Sigmoid colon (tissue), 7 donors: ENCODE data around the gene TCF23. TPM values are rescaled to one million over a fixed set of nuclear protein-coding genes. Genes with fewer than 3 reads are reported as not detected.

ENCODE experiments used
- DNase-seq: peaks from one replicate; pipeline ENCODE4 v3.0.0-alpha.2; 2019
- H3K27ac ChIP-seq, 4 donors: fragments of 200-600 bp; sonication (generic); one replicate each; pipeline ENCODE4 v1.5.1; 2016 to 2019; ENCODE audit warnings: mild to moderate bottlenecking in 1 of 4
- H3K27me3 ChIP-seq, 3 donors: fragments of 200-600 bp; sonication (generic); one replicate each; pipeline ENCODE4 v1.5.1; 2019; ENCODE audit warnings: mild to moderate bottlenecking in 1 of 3
- H3K36me3 ChIP-seq, 4 donors: fragments of 200-600 bp; sonication (generic); one replicate each; pipeline ENCODE4 v1.5.1; 2016 to 2019
- H3K4me1 ChIP-seq, 4 donors: fragments of 200-600 bp; sonication (generic); one replicate each; pipeline ENCODE4 v1.5.1; 2017 to 2019
- H3K4me3 ChIP-seq, 4 donors: fragments of 200-600 bp; sonication (generic); one replicate each; pipeline ENCODE4 v1.5.1; 2017 to 2019; ENCODE audit warnings: mild to moderate bottlenecking in 2 of 4, moderate library complexity in 1 of 4
- H3K9me3 ChIP-seq, 4 donors: fragments of 200-600 bp in 3 of 4; sonication (generic) in 3 of 4; one replicate each; pipeline versions ENCODE4 v1.5.1 to v1.6.1; 2013 to 2019
- CTCF ChIP-seq, 4 experiments: fragments of 450-650 bp in 3 of 4; fragments of 200-600 bp in 1 of 4; IDR thresholded peaks; one replicate each; pipeline ENCODE4 v1.5.1; 2016 to 2019; ENCODE audit warnings: antibody characterized with exemption in 4 of 4, mild to moderate bottlenecking in 3 of 4, moderate library complexity in 2 of 4
- EP300 ChIP-seq, 4 donors: sonication (generic); formaldehyde crosslinking; IDR thresholded peaks; one replicate each; pipeline ENCODE4 v1.6.1; 2017; ENCODE audit warnings: antibody characterized with exemption in 4 of 4
- POLR2A ChIP-seq, 2 donors: fragments of 450-650 bp; IDR thresholded peaks; one replicate each; pipeline ENCODE4 v1.6.1; 2016; ENCODE audit warnings: antibody characterized with exemption in 2 of 2, mild to moderate bottlenecking in 2 of 2, moderate library complexity in 2 of 2
- POLR2AphosphoS5 ChIP-seq, 4 donors: sonication (generic); formaldehyde crosslinking; IDR thresholded peaks; one replicate each; pipeline ENCODE4 v1.6.1; 2017; ENCODE audit warnings: antibody characterized with exemption in 4 of 4
- WGBS, 2 donors: extraction: QIAGEN DNeasy Blood & Tissue Kit; methylation state at CpG; one replicate each; pipeline ENCODE4 v1.1.7; 2013; 5-methylcytosine and 5-hydroxymethylcytosine counted together
- intact Hi-C: fragments of 100-400 bp; cut with DNase I; formaldehyde crosslinking; loops from one replicate; pipeline ENCODE4 v1.15.1; 2023
- polyA plus RNA-seq, 3 donors: library from polyadenylated mRNA; stranded (reverse); fragments of 200-250 nt; gene quantifications; one replicate each; pipeline ENCODE4 v1.2.3, GENCODE V29; 2013
- total RNA-seq, 4 donors: library from RNA; depleted of rRNA; stranded (reverse); fragments of >200 nt; gene quantifications; one replicate each; pipeline ENCODE4 v1.1.0, GENCODE V29; 2016
- donor health status: healthy with polysubstance abuse.
- donor health status: Bipolar disorder and iron deficiency.
- donor health status: healthy.

Gene TCF23
- total and polyA plus RNA-seq, 7 donors, result 0.03 TPM; not detected in 6

- Histone ChIP-seq H3K27ac (no peak overlapping the region), H3K4me3 (no peak overlapping the region), H3K9me3 (no peaks in the 10 kb centered on the region), H3K4me1 (no peaks in the 10 kb centered on the region), H3K36me3 (peaks cover 8 to 76% (median 35%) of the 10 kb centered on the region in 4 donors), H3K27me3 (no peaks in the 10 kb centered on the region)
- no peak for TF ChIP-seq POLR2AphosphoS5 (IDR thresholded peaks at IDR 0.05)
- no peak for TF ChIP-seq CTCF (IDR thresholded peaks at IDR 0.05)
- no peak for TF ChIP-seq POLR2A (IDR thresholded peaks at IDR 0.05)
- TF ChIP-seq EP300 (IDR thresholded peaks at IDR 0.05), result no peak
- WGBS, 2 donors, result 93 to 94% methylated on average over 2 of the region's 2 CpGs
- intact Hi-C loops, result no loop called here
- no peak for DNase-seq
Measured at GRCh38 chr2:27202854-27203253, 54.0 kb downstream of the TCF23 start.

GRCh38 chr2:27203741-27204140 lies 54.9 kb downstream of the TCF23 start:
- Histone ChIP-seq H3K27ac (no peak overlapping the region), H3K4me1 (no peaks in the 10 kb centered on the region), H3K4me3 (no peak overlapping the region), H3K9me3 (no peaks in the 10 kb centered on the region), H3K36me3 (peaks cover 8 to 85% (median 39%) of the 10 kb centered on the region in 4 donors), H3K27me3 (no peaks in the 10 kb centered on the region)
- intact Hi-C loops, result no loop called here
- 96% methylated on average over 9 of the region's 9 CpGs for WGBS, 2 donors
- TF ChIP-seq POLR2A (IDR thresholded peaks at IDR 0.05), result no peak
- TF ChIP-seq POLR2AphosphoS5 (IDR thresholded peaks at IDR 0.05), result no peak
- TF ChIP-seq EP300 (IDR thresholded peaks at IDR 0.05), result no peak
- TF ChIP-seq CTCF (IDR thresholded peaks at IDR 0.05), result no peak
- no peak for DNase-seq

GRCh38 chr2:27204566-27204965 lies 55.8 kb downstream of the TCF23 start:
- peaks cover 8 to 93% (median 40%) of the 10 kb centered on the region in 4 donors for H3K36me3 ChIP-seq
- TF ChIP-seq EP300 (IDR thresholded peaks at IDR 0.05), result no peak
- TF ChIP-seq POLR2AphosphoS5 (IDR thresholded peaks at IDR 0.05), result no peak
- no peak for TF ChIP-seq CTCF (IDR thresholded peaks at IDR 0.05)
- no peak for TF ChIP-seq POLR2A (IDR thresholded peaks at IDR 0.05)
- no peaks in the 10 kb centered on the region for H3K4me1 ChIP-seq
- no peaks in the 10 kb centered on the region for H3K27me3 ChIP-seq
- WGBS, 2 donors, result 94% methylated on average over 8 of the region's 8 CpGs
- H3K4me3 ChIP-seq, result no peak overlapping the region
- H3K27ac ChIP-seq, result no peak overlapping the region
- intact Hi-C loops, result no loop called here
- H3K9me3 ChIP-seq, result no peaks in the 10 kb centered on the region
- DNase-seq, result peak; percentile 28

- H3K4me3 ChIP-seq, result no peak overlapping the region
- H3K27me3 ChIP-seq, result no peaks in the 10 kb centered on the region
- no peak for TF ChIP-seq CTCF (IDR thresholded peaks at IDR 0.05)
- no peak for TF ChIP-seq POLR2AphosphoS5 (IDR thresholded peaks at IDR 0.05)
- no peak for TF ChIP-seq EP300 (IDR thresholded peaks at IDR 0.05)
- no peak for TF ChIP-seq POLR2A (IDR thresholded peaks at IDR 0.05)
- WGBS, 2 donors, result 82 to 92% methylated on average over 8 of the region's 8 CpGs
- peaks cover 8 to 89% (median 40%) of the 10 kb centered on the region in 4 donors for H3K36me3 ChIP-seq
- intact Hi-C loops, result no loop called here
- no peaks in the 10 kb centered on the region for H3K9me3 ChIP-seq
- no peaks in the 10 kb centered on the region for H3K4me1 ChIP-seq
- DNase-seq, result peak; percentile 37
- H3K27ac ChIP-seq, result no peak overlapping the region
Measured at GRCh38 chr2:27205206-27205605, 56.4 kb downstream of the TCF23 start.

GRCh38 chr2:27206346-27206745 lies 57.5 kb downstream of the TCF23 start:
- WGBS, 2 donors, result 96% methylated on average over 6 of the region's 6 CpGs
- intact Hi-C loops, result no loop called here
- H3K27me3 ChIP-seq, result no peaks in the 10 kb centered on the region

More at GRCh38 chr2:27206346-27206745, 57.5 kb downstream of the TCF23 start:
- H3K9me3 ChIP-seq, result no peaks in the 10 kb centered on the region
- no peak overlapping the region for H3K4me3 ChIP-seq
- peaks cover 8 to 78% (median 39%) of the 10 kb centered on the region in 4 donors for H3K36me3 ChIP-seq
- H3K27ac ChIP-seq, result no peak overlapping the region
- peak; percentile 28 for DNase-seq
- TF ChIP-seq POLR2A (IDR thresholded peaks at IDR 0.05) (no peak), POLR2AphosphoS5 (IDR thresholded peaks at IDR 0.05) (no peak), EP300 (IDR thresholded peaks at IDR 0.05) (no peak), CTCF (IDR thresholded peaks at IDR 0.05) (no peak)
- peaks cover 0 to 6% (median 3%) of the 10 kb centered on the region in 4 donors for H3K4me1 ChIP-seq
